Daoy (cell line): Measurements from ENCODE around the gene CPA3. TPM values are rescaled to one million over a fixed set of nuclear protein-coding genes. Genes with fewer than 3 reads are reported as not detected.

Experiments
- DNase-seq: peaks from one replicate; pipeline ENCODE4 v3.0.0-alpha.2; 2015; ENCODE audit warnings: low read depth
- total RNA-seq: library from RNA; depleted of rRNA; stranded (reverse); fragments of >200 nt; shearing (Covaris generic); gene quantifications from 2 replicates; pipeline ENCODE4 v1.2.3, GENCODE V29; 2014; rRNA removed

The CPA3 gene
- total RNA-seq, result not detected in 2 replicates

GRCh38 chr3:148865049-148865448 lies at the start of gene CPA3:
Gene CPA3 (plus strand): TSS chr3:148865296. CDS start chr3:148865308, 12 bp downstream.
- DNase-seq, result no peak

GRCh38 chr3:148815316-148816110 lies 49.6 kb upstream of the CPA3 start:
- DNase-seq, result no peak

GRCh38 chr3:148816427-148816826 lies 48.7 kb upstream of the CPA3 start:
- no peak for DNase-seq

- no peak for DNase-seq
Measured at GRCh38 chr3:148816981-148817525, 48.0 kb upstream of the CPA3 start.

- DNase-seq, result no peak
Measured at GRCh38 chr3:148820361-148821245, 44.5 kb upstream of the CPA3 start.

- DNase-seq, result no peak
Measured at GRCh38 chr3:148823026-148823425, 42.1 kb upstream of the CPA3 start.

- no peak for DNase-seq
Measured at GRCh38 chr3:148825476-148825875, 39.6 kb upstream of the CPA3 start.

- DNase-seq, result no peak
Measured at GRCh38 chr3:148827585-148827984, 37.5 kb upstream of the CPA3 start, which contains the start of gene CPB1. Gene CPB1 (plus strand): TSS chr3:148827811. CDS start chr3:148827824, 13 bp downstream.

GRCh38 chr3:148828136-148828690 lies 36.9 kb upstream of the CPA3 start:
- no peak for DNase-seq

GRCh38 chr3:148829926-148830325 lies 35.2 kb upstream of the CPA3 start:
- no peak for DNase-seq

GRCh38 chr3:148833223-148833622 lies 31.9 kb upstream of the CPA3 start:
- no peak for DNase-seq

GRCh38 chr3:148839805-148840204 lies 25.3 kb upstream of the CPA3 start:
- no peak for DNase-seq

GRCh38 chr3:148840451-148840850 lies 24.6 kb upstream of the CPA3 start:
- DNase-seq, result no peak

GRCh38 chr3:148845756-148846395 lies 19.2 kb upstream of the CPA3 start:
- DNase-seq, result no peak

GRCh38 chr3:148847351-148847750 lies 17.7 kb upstream of the CPA3 start:
- DNase-seq, result no peak

GRCh38 chr3:148848410-148848809 lies 16.7 kb upstream of the CPA3 start:
- DNase-seq, result no peak

- DNase-seq, result no peak
Measured at GRCh38 chr3:148852271-148852992, 12.7 kb upstream of the CPA3 start.

GRCh38 chr3:148853076-148853475 lies 12.0 kb upstream of the CPA3 start:
- no peak for DNase-seq

GRCh38 chr3:148854061-148854460 lies 11.0 kb upstream of the CPA3 start:
- DNase-seq, result no peak

GRCh38 chr3:148856384-148856783 lies 8.7 kb upstream of the CPA3 start:
- no peak for DNase-seq

GRCh38 chr3:148857316-148857715 lies 7.8 kb upstream of the CPA3 start:
- DNase-seq, result no peak
